Measurements from ENCODE around the gene ACSF3.

ACSF3 gene

DNA sequence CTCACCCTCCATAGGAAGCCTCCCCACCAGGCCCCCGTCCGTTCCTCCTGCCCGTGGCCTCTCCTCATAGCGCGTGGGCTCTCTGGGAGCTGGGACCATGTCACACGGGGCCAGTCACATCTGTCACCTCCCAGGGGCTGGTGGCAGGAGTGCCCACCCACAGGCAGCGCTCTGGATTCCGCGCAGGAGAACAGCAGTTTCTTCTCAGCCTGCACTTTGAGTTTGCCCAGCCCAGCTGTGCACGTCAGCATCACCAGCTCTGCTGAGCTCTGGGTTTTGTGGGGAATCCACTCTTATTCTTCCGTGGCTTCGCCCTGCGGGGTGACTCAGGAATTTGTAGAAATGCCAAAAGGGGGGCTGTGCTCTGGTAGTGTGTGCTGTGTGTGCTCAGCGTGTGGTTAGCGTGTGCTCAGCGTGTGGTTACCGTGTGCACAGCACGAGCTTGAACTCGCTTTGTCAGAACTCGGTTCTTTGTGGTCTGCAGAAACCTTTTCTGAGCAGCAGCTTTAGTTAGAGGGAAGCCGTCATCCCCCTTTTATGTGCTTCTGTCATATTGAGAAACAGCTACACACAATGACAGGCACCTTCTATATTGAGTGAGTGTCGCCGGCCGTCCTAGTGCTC, 3.2 kb downstream of the ACSF3 start:
- no peak for DNase-seq

DNA sequence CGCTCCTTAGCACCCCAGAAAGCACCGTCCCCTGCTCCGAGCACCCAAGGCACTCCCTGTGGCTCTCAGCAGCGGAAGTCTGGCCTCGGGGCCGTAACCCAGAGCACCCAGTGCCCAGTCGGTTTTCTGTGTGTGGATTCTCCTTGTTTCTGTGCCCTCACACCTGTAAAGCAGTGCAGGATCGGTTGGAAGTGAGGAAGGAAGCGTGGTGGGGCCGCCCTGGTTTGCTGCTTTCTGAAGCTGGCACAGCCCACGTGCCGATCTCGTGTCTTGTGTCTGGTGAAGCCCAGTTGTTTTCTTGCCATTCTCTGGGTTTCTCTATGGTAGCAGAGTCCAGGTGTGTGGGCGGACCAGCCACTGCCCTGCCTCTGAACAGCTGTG, 3.7 kb downstream of the ACSF3 start:
- no peak for DNase-seq

DNA sequence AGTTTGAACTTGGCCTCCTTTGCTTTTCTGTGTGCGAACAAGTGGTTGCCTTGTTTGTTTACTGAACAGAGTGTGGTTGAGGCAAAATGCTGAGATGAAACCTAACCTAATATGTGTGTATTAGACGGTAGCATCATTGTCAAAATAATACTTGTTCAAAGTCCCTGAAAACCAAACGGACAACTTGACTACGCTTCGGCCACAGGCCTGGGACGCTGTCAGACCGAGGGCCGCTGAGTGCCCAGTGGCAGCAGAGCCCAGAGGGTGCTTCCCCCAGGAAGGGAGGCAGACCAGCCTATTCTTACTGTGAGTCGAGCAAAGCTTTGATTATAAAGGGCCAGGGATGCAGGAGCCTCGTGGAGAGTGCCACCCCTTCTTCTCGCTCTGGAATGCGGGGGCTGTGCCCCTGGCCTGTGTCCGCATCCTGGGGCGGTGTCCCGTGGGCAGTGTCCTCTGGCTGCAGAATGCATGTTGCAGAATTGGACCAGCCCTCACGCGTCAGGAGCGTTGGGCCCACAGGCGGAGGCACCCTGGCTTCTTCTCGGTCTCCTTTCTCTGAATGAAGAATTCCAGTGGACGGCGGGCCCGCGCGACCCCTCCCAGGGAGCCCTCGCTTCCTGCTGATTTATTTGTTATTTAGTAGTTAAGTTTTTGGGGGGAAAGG, 5.2 kb downstream of the ACSF3 start:
- DNase-seq, result no peak

DNA sequence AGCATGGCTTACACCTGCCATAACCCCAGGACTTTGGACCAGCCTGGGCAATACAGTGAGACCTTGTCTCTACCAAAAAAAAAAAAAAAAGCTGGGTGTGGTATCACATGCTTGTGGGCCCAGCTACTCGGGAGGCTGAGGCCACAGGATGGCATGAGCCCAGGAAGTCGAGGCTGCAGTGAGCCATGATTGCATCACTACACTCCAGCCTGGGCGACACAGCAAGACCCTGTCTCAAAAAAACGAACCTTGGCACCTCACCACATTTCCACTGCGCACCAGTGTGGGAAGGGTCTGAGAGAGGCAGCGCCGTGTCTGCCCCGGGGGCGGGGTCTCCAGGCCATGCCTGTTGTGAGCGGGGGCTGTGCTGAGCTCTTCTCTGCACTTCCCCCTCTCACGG, 6.3 kb downstream of the ACSF3 start:
- no peak for DNase-seq

DNA sequence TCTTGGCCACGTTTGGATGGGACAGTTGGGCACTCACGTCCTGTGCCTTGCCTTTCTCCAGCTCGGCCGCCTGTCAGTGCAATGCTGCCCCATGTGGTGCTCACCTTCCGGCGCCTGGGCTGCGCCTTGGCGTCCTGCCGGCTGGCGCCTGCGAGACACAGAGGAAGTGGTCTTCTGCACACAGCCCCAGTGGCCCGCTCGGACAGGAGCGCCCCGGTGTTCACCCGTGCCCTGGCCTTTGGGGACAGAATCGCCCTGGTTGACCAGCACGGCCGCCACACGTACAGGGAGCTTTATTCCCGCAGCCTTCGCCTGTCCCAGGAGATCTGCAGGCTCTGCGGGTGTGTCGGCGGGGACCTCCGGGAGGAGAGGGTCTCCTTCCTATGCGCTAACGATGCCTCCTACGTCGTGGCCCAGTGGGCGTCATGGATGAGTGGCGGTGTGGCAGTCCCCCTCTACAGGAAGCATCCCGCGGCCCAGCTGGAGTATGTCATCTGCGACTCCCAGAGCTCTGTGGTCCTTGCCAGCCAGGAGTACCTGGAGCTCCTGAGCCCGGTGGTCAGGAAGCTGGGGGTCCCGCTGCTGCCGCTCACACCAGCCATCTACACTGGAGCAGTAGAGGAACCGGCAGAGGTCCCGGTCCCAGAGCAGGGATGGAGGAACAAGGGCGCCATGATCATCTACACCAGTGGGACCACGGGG, 7.1 kb downstream of the ACSF3 start:
- no peak for DNase-seq

DNA sequence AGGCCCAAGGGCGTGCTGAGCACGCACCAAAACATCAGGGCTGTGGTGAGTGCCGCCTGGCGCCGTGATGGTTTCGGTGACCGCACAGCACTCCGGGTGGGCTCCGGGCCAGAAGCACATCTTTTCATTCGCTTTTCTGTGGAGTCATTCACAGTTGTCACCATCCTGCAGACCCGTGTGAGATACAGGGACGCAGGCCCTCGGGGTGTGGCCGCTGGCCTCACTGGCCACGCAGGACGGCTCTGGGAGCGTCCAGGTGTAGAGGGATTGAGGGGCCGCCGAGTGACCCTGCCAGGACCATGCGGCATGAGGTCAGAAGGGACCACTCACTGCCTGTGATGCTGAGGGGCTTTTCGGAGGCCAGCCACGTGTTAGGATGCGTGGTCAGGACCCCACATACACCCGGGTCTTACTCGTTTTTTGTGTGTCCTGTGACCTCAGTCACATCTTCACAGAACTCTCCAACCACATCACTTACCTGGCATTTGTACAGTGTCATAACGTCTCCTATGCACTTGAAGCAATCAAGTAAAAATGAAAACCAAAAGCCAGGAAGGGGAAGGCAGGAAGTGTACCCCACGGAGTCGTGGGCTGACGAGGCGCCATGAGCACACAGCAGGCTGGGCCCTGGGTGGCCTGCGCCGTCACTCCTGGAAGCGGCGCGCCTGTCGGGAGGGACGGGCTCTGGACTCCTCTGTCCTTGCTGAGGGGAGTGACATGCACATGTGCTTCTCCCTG, 7.8 kb downstream of the ACSF3 start:
- DNase-seq, result no peak

DNA sequence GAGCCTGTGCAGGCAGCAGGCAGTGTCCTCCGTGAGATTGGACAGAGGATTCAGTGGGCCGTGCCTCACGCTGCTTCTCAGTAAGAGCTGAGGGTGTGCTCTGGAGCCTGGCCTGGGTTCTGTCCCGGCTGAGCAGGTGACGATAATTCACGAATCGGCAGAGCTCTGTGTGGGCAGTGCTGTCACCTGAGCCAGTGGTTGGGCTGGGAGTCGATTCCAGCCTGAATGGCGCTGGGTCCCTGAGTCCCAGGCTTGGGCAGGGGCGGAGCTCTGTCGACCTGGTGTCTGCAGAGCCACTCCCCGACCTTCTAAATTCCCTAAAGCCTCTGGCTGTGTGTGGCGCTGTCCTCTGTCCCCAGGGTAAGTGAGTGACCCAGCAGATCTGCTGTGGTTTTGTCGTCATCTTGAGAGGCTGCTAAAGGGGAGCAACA, 8.4 kb downstream of the ACSF3 start:
- no peak for DNase-seq

DNA sequence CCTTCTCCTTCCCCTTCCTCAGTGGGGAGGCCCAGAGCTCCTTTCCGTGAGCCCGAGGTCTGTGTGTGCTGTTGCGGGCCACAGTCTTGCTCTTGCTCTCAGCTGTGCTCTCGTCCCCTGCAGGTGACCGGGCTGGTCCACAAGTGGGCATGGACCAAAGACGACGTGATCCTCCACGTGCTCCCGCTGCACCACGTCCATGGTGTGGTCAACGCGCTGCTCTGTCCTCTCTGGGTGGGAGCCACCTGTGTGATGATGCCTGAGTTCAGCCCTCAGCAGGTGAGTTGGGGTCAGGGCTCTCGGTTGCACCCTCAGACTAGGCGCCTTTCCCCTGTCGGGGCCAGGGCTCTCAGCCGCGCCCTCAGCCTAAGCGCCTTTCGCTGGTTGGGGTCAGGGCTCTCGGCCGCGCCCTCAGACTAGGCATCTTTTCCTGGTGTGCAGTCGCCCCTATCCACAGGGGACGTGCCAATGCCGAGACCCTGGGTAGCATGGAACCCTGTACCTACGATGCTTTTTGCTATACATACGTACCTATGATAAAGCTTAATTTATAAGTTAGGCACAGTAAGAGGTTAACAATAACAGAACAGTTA, 8.9 kb downstream of the ACSF3 start:
- no peak for DNase-seq

DNA sequence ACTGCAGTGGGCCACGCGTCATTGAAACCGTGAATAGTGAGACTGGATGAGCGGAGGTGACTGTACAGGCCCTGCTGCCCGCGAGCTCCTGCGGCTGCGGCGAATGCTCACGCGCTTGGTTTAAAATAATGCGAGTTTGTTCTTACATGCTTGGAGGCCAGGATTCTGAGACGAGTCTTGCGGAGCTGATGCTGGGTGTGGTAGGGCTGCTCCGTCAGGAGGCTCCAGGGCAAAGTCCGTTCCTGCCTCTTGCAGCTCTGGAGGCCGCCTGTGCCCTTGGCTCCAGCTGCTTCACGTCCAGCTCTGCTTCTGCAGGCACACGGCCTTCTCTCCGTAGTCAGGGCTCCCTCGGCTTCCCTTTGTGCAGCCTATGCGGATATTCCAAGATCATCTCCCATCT, 9.5 kb downstream of the ACSF3 start:
- DNase-seq, result no peak

DNA sequence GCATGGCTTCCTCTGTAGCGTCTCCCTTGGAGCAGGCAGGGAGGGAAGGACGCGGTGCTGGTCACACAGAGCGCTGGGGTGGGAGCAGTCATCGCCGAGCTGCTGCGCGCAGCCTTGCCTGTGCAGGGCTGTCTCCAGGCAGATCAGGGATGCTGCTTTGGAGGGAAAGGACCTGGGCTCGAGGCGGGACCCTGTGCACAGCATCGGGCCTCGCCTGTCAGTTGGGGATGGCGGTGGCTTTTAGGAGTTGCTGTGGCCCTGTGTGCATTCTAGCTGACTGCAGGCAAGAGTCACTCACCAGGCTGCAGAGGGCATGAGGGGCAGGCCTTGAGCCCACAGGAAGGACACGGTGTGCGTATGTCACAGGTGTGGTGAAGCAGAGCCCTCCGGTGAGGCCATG, 10.1 kb downstream of the ACSF3 start:
- no peak for DNase-seq

DNA sequence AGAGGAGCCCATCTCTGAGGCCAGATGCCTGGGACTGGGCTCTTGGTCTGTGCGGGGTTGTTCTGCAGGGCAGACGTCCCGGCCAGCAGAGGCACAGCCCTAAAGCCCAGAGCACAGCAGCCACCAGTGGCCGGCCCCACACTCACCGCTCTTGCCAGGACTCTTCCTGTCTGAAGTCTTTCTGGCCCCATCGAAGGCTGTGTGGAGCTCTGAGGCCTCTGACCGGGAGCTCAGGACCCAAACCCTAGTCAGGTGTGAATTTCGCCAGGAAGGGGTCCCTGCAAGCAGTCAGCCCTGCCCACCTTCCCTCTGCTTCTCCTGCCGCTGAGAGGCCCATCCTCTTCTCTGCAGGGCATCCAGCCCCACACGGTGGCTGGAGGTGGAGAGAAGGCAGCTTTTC, 10.7 kb downstream of the ACSF3 start:
- no peak for DNase-seq

DNA sequence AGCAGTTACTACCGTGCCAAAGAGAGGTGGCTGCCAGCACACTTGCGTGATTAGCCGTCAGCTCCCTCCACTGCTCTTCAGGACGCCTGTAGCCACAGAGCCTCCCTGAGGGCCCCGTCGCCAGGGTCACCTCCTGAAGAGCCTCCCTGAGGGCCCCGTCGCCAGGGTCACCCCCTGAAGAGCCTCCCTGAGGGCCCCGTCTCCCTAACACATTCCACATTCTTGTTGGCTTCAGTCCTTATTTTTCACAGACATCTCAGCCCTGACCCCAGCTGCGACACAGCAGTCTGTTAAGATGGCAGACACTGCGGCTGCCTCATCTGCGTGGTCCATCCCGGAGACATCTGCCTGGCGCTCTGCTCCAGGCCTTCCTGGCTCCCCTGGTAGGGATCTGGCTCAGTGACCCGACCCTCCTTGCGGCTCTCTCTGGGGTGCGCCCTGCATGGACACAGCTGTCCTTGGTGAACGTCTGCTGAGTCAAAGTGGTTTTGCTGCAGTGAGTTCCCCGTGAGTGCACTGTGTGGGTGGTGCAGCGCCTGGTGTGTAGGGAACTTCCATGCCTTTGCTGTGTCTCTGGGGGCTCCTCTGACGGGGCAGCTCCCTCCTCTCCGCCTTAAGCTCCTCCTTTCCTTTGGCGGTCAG, 11.4 kb downstream of the ACSF3 start:
- DNase-seq, result no peak

DNA sequence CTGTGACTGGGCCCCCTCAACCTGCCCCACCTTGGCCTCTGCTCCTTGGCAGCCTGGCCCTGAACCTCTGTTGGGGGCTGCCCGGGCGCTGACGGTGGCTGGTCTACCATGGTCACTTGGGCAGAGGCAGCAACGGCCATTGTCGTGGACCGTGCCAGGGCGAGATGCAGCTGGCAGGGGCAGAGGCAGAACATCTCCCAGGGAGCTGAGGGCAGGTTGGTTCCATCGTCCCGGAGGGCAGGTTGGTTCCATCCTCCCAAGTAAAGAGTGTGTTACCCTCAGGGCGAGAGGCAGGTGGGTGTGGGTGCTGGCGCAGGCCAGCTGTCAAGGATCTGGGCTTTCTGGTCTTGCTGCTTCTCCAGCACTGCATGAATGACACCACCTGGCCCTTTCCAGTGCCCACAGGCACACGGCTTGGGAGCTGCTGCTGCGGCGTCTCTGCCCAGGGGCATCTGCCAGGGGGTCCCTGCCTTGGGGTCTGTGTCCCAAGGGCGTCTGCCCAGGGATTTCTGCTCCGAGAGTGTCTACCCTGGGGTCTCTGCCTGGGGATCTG, 12.0 kb downstream of the ACSF3 start:
- DNase-seq, result no peak

DNA sequence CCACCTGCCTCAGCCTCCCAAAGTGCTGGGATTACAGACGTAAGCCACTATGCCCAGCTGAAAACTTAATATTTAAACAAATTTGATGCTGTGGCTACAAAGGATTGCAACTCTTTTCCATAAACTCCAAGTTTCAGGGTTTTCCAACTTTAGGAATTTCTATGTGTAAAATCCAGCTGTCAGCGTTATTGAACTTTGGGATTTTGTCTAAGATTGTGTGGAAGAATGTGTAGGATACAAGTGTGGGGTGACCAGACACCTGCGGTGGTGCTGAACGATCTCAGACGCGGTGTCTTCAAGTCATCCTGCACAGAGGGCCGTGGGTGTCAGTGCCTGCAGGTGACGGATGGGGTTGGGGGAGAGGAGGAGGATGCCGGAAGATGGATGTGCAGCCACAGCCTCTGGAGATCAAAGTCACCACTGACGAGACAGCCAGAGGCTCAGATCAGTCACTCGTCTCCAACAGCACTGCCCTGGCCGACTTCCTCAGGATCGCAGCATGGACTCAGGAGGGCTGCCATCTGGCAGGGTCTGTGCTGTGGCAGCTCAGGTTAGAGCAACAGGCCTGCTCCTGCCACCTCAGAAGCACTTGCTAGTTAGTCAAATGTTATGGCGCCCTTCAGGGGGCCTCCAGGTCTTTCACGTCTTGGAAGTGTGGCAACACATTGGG, 13.0 kb downstream of the ACSF3 start:
- DNase-seq, result no peak

DNA sequence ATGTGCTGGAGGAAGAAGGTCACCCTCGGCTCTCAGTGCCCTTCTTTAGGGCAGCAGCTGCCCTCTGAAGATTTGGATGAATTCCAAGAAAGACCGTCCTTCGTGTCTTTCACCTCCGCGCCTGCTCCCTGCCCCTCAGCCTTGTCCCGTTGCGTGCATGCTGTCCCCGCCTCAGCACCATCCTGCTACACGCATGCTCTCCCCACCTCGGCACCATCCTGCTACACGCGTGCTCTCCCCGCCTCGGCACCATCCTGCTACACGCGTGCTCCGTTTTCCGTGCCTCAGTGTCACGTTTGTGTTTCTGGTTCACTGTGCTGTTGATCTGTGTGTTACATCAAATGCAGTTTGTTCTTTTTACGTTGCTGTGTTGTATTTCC, 13.5 kb downstream of the ACSF3 start:
- DNase-seq, result no peak

DNA sequence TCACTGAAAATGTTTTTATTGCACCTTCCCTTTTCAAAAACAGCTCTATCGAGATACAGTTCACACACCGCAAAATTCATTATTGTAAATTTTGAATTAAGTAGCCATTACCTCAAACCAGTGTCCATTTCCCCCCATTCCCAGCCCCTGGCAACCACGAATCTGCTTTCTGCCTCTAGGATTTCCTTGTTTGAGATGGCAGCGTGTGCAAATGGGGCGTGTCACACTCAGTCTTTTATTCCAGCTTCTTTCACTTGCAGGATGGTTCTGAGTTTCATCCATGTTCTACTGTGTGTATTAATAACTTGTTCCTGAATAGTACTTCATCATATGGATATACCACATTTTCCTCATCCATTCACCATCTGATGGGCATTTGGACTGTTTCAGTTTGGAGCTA, 14.8 kb downstream of the ACSF3 start:
- DNase-seq, result no peak

DNA sequence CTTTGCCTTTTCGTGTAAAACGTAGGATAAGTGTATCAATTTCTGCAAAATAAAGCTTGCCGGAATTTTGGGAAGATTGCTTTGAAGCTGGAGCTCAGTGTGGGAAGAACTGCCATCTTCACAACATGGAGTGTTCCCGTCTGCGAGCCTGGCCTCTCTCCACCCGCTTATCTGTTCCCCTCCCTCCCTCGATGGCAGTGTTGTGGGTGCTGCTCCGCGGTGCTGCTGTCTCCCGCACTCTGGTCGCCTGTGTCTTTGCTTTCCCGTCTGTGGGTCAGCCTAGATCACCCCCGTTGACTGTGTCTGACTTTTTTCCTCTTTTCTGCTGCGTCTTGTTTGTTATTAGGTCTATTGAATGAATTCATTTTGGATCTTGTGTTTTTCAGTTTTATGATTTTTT, 17.0 kb downstream of the ACSF3 start:
- DNase-seq, result no peak

DNA sequence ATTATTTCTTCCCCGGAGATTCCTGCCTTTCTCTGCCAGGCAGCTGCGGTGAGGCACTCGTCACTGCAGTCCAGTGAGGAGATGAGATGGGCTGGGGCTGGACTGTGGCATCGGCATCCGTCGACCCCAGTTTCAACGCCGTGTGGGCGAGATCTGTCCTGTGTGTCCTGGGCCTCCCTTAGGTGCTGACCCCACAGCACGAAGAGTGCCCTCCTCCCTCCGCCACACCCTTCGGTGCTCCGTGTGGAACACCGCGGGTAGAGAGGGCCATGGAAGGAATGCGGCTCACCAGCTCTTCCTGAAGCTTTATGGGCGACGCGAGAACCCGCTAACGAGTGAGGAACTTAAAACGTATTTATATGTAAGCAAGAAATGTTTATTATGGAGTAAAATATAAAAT, 17.6 kb downstream of the ACSF3 start:
- no peak for DNase-seq

DNA sequence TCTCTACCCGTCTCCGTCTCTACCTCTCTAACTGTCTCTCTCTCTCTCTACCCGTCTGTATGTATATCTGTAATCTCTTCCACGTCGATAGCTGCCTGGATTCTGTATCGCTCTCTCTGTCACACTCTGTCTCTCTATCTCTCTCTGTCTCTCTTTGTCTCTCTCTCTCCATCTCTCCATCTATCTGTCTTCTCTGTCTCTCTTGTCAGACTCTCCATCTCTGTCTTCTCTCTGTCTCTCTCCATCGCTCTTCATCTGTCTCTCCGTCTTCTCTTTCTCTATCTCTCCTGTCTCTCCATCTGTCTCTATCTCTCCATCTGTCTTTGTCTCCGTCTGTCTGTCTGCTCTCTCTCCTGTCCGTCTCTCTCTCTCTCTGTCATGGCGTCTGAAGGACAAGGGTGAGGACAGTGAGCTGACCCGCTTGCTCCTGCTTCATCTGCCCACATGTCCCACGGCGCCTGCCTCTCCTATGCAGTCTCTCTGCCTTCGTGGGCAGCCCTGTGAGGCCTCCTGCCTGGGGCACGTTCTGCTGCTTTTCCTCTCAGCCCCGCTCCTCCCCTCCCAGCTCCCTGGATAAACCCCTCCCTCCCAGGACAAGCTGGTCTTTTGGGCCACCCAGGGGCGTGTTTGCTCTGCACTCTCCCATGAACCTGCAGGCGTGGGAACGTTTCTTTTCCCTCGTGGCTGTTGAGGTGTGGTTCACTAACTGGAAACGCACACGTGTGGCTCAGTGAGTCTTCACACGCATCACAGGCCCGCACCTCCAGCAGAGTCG, 18.9 kb downstream of the ACSF3 start:
- DNase-seq, result no peak

DNA sequence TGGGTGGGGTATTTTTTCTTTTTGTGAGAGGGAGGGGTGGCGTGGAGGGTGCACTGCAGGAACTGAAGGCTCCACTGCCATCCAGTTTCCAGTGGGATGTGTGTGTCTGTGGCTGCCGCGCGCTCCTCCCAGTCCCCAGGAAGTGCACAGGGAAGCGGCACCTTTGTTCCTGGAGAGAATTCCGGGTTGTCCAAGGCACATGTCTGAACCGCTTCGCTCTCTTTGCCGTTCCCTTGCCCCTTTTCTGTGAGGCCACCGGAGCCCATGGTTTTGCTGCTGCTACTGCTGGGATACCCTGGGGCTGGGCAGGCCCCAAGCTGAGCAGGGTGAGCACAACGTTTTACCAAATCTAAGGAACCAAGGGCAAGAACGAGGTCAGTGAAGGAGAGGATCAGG, 19.5 kb downstream of the ACSF3 start:
- no peak for DNase-seq

DNA sequence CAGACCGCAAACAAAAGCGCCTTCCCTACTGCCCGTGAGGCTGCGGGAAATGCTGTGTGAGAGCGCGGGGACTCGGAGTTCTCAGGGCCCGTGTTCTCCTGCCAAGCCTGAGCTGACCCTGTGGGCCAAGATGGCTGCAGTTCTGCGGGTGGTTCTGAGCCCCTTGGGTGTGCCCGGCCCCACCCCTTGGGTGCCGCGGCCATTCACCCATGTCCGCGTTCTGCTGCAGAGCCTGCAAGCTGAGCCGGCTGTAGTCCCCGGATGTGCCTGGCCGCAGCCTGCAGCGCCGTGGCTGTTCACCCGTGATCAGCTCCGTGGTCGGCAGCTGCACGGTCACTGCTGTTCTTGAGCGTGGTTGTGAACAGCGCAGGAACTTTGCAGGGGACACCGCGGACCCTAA, 20.0 kb downstream of the ACSF3 start:
- DNase-seq, result no peak
